BJ (cell line): ENCODE measurements around the gene TTC29. TPM values are rescaled to one million over a fixed set of nuclear protein-coding genes. Genes with fewer than 3 reads are reported as not detected.

Source experiments
- CTCF ChIA-PET: fragments of 350-600 bp; formaldehyde crosslinking; extraction: SDS; loops from one replicate; lab custom pipeline; 2021; ENCODE audit warnings: antibody characterized with exemption, inconsistent platforms; lab: Yijun Ruan, JAX
- POLR2A ChIA-PET: fragments of 300-600 bp; sonication (Branson Sonifier 250); formaldehyde crosslinking; extraction: SDS; loops from one replicate; lab custom pipeline; 2021; ENCODE audit warnings: antibody characterized with exemption; lab: Charles Lee
- DNase-seq: peaks from one replicate; pipeline ENCODE4 v3.0.0-alpha.2; 2011; ENCODE audit warnings: low read depth
- H3K27me3 ChIP-seq: 2 replicates; pipeline ENCODE4 v1.6.0; 2011; ENCODE audit warnings: low read length; ENCODE audit not compliant: control insufficient read depth, insufficient read depth
- H3K36me3 ChIP-seq: 2 replicates; pipeline ENCODE4 v1.5.1; 2011; ENCODE audit warnings: low read length; ENCODE audit not compliant: control insufficient read depth, insufficient read depth
- H3K4me3 ChIP-seq: 2 replicates; pipeline ENCODE4 v1.5.1; 2011; ENCODE audit warnings: low read depth, mild to moderate bottlenecking, control low read depth, low read length
- polyA plus RNA-seq: library from polyadenylated mRNA; depleted of rRNA; stranded (reverse); fragments of >200 nt; gene quantifications from 2 replicates; pipeline ENCODE4 v1.2.3, GENCODE V29; 2011
- TF ChIP-seq, protein P1 (sequence below): IDR thresholded peaks from 2 replicates; pipeline ENCODE4 v1.5.1; 2011; ENCODE audit warnings: low read depth, mild to moderate bottlenecking, control low read depth, inconsistent platforms, low read length, moderate library complexity; ENCODE audit not compliant: insufficient read depth

The TTC29 gene
- polyA plus RNA-seq, 1 experiment, result not detected

DNA sequence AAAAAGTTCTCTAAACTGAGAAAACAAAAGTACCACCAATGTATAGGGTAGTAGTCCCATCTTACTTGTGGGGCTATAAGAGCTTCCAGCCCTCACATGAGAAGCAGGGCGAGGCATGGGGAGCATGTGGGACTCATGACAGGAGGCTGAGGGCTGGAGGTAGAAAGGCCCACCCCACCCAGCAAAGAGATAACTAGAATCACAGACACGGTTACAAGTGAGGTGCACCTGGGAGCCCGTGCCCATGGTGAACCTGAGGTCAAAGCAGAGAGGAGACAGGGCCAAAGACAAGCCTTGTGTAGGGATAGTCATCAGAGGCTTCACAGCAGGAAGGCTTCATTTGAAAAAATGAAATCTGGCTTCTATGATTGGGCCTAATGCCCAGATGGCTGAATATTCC is 55.4 kb downstream of the TTC29 start:
- Histone ChIP-seq H3K27me3 (no peaks in the 10 kb centered on the region), H3K4me3 (no peak overlapping the region), H3K36me3 (no peaks in the 10 kb centered on the region)
- TF ChIP-seq, protein P1, sequence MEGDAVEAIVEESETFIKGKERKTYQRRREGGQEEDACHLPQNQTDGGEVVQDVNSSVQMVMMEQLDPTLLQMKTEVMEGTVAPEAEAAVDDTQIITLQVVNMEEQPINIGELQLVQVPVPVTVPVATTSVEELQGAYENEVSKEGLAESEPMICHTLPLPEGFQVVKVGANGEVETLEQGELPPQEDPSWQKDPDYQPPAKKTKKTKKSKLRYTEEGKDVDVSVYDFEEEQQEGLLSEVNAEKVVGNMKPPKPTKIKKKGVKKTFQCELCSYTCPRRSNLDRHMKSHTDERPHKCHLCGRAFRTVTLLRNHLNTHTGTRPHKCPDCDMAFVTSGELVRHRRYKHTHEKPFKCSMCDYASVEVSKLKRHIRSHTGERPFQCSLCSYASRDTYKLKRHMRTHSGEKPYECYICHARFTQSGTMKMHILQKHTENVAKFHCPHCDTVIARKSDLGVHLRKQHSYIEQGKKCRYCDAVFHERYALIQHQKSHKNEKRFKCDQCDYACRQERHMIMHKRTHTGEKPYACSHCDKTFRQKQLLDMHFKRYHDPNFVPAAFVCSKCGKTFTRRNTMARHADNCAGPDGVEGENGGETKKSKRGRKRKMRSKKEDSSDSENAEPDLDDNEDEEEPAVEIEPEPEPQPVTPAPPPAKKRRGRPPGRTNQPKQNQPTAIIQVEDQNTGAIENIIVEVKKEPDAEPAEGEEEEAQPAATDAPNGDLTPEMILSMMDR, result no peak
- ChIA-PET CTCF (interaction anchor here (0.6 kb wide), 1 partner anchor 89 kb away, joined by 3 read pairs; no protein-coding TSS in a partner anchor), POLR2A (no interaction called here)
- no peak for DNase-seq

DNA sequence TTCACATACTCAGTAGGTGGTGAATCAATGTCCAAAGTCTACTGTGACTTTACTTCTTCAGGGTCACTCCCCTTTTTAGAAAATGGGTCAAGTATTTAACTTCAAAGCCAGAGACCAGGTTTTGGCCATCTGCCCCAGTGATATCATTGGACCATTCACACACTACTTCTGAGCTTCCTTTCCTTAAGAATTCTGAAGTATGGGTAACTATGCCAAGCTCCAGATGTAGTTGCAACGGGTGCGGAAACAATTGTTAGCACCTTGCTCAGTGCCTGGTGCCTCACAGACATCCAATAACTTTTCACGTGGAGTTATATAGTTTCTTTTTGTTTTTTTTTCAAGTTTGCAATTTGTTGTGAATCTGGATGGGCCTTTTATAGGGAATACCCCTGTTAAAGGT is 62.6 kb downstream of the TTC29 start:
- ChIA-PET POLR2A (no interaction called here), CTCF (no interaction called here)
- Histone ChIP-seq H3K4me3 (no peak overlapping the region), H3K36me3 (no peaks in the 10 kb centered on the region), H3K27me3 (no peaks in the 10 kb centered on the region)
- TF ChIP-seq, protein P1, result no peak
- DNase-seq, result no peak

DNA sequence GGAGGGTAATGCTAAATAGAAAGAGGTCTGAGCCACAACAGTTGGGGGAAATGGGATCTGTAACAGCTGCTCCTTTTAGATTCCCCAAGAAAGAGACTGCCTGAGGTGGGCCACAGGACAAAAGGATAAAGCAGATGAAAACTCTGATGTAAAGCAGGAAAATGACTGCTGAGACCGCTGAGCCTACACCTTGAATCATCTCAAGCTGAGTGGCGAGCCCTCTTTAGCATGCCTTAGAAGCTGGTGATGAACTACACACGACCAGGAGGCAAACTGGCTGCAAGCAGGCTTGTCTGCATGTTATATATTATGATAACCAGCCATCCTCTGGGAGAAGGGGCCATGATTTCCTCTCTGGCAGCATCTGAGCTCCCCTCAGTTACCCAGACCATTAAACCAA is 88.4 kb downstream of the TTC29 start:
- TF ChIP-seq, protein P1, result no peak
- POLR2A ChIA-PET, result no interaction called here
- DNase-seq, result no peak
- Histone ChIP-seq H3K27me3 (no peaks in the 10 kb centered on the region), H3K36me3 (no peaks in the 10 kb centered on the region), H3K4me3 (no peak overlapping the region)
- CTCF ChIA-PET, result no interaction called here

DNA sequence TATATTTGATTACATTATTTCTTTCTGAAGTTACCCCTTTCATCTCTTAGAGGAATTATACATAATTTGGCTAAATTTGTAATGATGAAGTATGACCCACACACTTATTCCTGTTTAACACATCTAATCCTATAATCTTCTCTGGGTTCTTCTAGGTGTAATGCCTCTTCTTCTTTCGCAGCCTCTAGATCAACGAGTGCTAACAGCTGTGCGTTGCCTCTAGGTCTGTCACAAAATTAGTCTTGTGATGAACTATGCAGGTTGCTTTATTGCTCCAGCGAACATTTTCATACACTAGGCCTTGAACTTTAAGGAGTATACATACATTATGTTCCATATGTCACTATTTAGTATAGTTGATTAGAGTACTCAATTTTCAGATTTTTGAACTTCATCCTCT is 89.9 kb downstream of the TTC29 start:
- POLR2A ChIA-PET, result no interaction called here
- no peaks in the 10 kb centered on the region for H3K36me3 ChIP-seq
- TF ChIP-seq, protein P1, result no peak
- H3K4me3 ChIP-seq, result no peak overlapping the region
- DNase-seq, result no peak
- no peaks in the 10 kb centered on the region for H3K27me3 ChIP-seq
- CTCF ChIA-PET, result no interaction called here

DNA sequence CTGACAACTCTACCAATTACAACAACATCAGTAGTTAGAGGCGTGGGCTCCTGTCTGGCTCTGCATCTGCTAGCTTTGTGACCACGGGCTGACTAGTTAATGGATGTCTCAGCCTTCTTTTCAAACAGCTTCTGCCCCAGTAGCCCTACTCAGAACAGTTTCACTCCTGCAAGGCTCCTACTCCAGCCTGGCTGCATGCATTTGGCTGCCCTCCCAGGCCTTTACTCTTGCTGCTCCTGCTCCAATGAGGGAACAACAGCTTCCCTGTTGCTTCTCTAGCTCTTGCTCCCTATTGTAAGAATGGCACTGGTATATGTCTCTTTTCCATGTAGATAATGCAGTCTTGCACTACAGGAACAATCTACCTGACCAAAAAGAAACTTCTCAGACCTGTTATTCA is 93.3 kb downstream of the TTC29 start:
- H3K36me3 ChIP-seq, result no peaks in the 10 kb centered on the region
- ChIA-PET CTCF (no interaction called here), POLR2A (no interaction called here)
- no peak for DNase-seq
- TF ChIP-seq, protein P1, result no peak
- no peaks in the 10 kb centered on the region for H3K27me3 ChIP-seq
- no peak overlapping the region for H3K4me3 ChIP-seq
